Measurements from ENCODE around the gene ZFP90.
"Not testable (repeated sequence)": the region's sequence is repeated elsewhere in the genome, so short reads cannot be mapped to it uniquely, and the experiment has no call there.

ZFP90 gene

GRCh38 chr16:68493412-68494070 is 45.5 kb upstream of the ZFP90 start:
- TF ChIP-seq CTCF (IDR thresholded peaks at IDR 0.05; ENCODE audit: insufficient read depth, missing control alignments) = no peak
- DNase-seq (ENCODE audit: insufficient read length, low spot score) = no peak
- FAIRE-seq = no peak

GRCh38 chr16:68494261-68494660 is 44.8 kb upstream of the ZFP90 start:
- not testable (repeated sequence) for DNase-seq (ENCODE audit: insufficient read length, low spot score); FAIRE-seq

- no peak for TF ChIP-seq CTCF (IDR thresholded peaks at IDR 0.05; ENCODE audit: insufficient read depth, missing control alignments)
- DNase-seq (ENCODE audit: insufficient read length, low spot score) (no peak), FAIRE-seq (no peak)
These were observed 42.4 kb upstream of the ZFP90 start for GRCh38 chr16:68496689-68497088.

DNA sequence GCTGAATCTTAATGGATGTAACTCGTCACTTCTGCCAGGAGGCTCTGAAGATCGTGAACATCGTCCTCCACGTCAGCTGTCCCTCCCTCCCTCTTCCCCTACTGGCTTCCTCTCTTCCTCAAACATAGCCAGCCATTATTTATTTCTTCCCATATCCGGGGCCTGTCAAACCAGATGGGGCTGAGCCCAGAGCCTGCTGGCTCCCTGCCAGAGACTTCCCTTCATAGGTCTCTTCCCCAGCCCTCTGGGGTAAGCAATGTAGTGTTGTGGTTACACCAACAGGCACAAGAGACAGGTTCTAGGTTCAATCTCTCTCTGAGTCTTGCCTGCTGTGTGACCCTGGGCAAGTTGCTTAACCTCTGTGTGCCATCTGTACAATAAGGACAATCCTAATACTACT is 40.1 kb upstream of the ZFP90 start:
- DNase-seq (ENCODE audit: insufficient read length, low spot score) (no peak), FAIRE-seq (no peak)
- TF ChIP-seq CTCF (IDR thresholded peaks at IDR 0.05; ENCODE audit: insufficient read depth, missing control alignments) = no peak

DNA sequence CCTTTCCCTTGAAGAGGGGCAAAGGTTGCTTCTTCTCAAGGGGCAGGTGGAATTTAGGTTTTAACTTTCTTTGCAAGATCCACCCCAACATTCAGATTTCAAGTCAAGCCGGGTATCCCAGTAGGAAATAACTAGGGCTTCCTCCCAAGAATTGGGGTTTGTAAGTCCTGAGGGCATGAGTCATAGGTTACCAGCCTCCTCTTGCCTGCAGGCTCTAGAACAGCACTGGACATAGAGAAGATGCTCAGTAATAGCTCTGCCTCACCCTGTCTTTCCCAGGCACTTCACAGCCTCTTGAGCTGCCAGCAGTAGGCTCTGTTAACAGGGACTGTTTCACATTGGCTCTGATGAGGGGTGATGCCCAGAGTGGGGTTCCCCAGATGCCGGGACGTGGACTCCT is 35.8 kb upstream of the ZFP90 start:
- TF ChIP-seq CTCF (IDR thresholded peaks at IDR 0.05; ENCODE audit: insufficient read depth, missing control alignments) = no peak
- FAIRE-seq (no peak), DNase-seq (ENCODE audit: insufficient read length, low spot score) (no peak)

DNA sequence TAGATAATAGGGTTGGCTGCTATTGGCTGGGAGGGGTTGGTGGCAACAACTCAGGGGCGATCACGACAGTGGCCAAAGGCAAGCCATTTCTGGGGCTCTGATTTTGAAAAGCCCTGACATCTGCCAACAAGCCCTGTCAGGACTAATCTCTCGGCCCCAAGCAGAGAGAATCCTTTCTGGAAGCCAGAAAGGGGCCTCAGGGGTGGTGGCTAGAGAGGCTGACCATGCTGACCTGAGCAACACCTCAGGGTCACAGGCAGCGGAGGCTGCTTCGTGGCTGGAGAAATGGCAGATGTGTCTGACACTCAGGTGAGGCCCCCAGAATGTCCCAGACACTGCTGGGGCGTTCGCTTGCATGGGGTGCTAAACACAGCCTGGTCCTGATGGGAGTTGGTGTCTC is 35.0 kb upstream of the ZFP90 start:
- FAIRE-seq = no peak
- DNase-seq (ENCODE audit: insufficient read length, low spot score) = no peak
- no peak for TF ChIP-seq CTCF (IDR thresholded peaks at IDR 0.05; ENCODE audit: insufficient read depth, missing control alignments)

GRCh38 chr16:68506331-68507053 is 32.6 kb upstream of the ZFP90 start:
- FAIRE-seq (no peak), DNase-seq (ENCODE audit: insufficient read length, low spot score) (no peak)
- TF ChIP-seq CTCF (IDR thresholded peaks at IDR 0.05; ENCODE audit: insufficient read depth, missing control alignments) = no peak
